ENCODE measurements around the gene TRAPPC3.
"Not testable (repeated sequence)": the region's sequence is repeated elsewhere in the genome, so short reads cannot be mapped to it uniquely, and the experiment has no call there.

The TRAPPC3 gene

DNA sequence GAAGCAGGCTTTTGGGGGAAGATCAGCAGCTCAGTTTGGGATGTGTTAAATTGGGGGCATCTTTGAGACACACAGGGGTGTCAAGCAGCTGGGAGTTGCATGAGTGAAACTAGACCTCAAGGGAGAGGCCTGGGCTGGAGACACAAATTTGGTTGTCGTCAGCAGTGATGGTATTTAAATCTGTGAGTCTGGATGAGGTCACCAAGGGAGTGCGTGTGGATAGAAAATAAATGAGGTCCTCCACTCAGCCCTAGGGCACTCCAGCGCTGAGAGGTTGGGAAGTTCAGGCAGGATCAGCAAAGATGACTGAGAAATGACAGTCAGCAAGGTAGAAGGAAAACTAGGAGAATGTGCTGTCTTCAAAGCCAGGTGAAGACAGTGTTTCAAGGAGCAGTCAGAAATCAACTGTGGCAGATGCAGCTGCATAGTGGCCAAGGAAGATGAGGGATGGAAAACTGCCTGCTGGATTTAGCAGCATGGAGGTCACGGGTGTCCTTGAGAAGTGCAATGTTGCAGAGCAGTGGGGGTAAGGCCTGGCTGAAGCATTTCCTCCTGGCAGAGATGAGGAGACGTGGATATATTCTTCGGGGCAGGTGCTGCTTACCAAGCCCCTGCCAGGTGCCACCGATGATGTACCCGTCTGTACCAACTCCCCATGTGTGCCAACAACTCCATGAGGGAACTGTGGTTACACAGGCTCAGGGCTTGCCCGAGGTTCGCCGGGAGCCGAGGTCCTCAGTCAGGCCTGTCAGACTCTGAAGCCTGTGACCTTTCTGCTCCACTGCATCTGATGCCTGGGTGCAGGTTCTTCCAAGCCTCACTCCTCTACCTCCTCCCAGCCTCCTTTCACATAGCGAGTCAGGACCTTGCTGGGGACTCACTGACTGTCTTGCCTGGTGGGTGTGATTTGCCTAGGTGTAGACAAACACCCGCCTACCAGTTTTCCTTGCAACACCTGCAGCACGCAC, 17.9 kb upstream of the TRAPPC3 start:
- in situ Hi-C loops (cut with HindIII; ENCODE audit: low sequenced_read_pairs) = no loop called here

DNA sequence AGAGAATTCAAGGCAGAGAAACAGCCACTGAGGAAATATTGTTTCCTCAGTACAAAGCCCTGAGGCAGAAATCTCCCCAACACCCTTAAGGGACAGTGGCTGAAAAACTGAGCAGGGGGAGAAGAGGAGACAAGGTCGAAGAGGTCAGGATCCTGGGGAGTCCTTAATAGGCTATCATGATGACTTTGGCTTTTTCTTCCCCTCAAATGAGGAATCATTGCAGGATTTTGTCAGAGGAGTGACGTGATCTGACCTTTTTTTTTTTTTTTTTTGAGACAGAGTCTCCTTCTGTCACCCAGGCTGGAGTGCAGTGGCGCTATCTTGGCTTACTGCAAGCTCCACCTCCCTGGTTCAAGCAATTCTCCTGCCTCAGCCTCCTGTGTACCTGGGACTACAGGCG, 16.9 kb upstream of the TRAPPC3 start:
- in situ Hi-C loops (cut with HindIII; ENCODE audit: low sequenced_read_pairs) = no loop called here

DNA sequence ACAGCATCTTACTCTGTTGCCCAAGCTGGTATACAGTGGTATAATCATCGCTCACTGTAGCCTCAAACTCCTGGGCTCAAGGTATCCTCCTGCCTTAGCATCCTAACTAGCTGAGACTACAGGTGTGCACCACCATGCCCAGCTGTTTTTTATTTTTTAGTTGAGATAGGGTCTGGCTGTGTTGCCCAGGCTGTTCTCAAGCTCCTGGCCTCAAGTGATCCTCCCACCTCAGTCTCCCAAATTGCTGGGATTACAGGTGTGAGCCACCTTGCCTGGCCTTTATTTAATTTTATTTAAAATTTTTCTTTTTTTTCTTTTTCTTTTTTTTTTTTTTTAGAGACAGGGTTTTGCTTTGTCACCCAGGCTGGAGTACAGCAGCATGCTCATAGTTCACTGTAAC, 15.9 kb upstream of the TRAPPC3 start:
- in situ Hi-C loops (cut with HindIII; ENCODE audit: low sequenced_read_pairs) = no loop called here

- in situ Hi-C loops (cut with HindIII; ENCODE audit: low sequenced_read_pairs) = no loop called here
Observed at GRCh38 chr1:36164361-36164760, 15.1 kb upstream of the TRAPPC3 start.

- in situ Hi-C loops (cut with HindIII; ENCODE audit: low sequenced_read_pairs) = no loop called here
Observed at GRCh38 chr1:36163426-36163825, 14.1 kb upstream of the TRAPPC3 start.

- in situ Hi-C loops (cut with HindIII; ENCODE audit: low sequenced_read_pairs) = no loop called here
Observed at GRCh38 chr1:36162680-36163239, 13.5 kb upstream of the TRAPPC3 start.

- in situ Hi-C loops (cut with HindIII; ENCODE audit: low sequenced_read_pairs) = no loop called here
Observed at GRCh38 chr1:36161641-36162531, 12.6 kb upstream of the TRAPPC3 start.

GRCh38 chr1:36160949-36161485, 11.7 kb upstream of the TRAPPC3 start:
- in situ Hi-C loops (cut with HindIII; ENCODE audit: low sequenced_read_pairs) = no loop called here

DNA sequence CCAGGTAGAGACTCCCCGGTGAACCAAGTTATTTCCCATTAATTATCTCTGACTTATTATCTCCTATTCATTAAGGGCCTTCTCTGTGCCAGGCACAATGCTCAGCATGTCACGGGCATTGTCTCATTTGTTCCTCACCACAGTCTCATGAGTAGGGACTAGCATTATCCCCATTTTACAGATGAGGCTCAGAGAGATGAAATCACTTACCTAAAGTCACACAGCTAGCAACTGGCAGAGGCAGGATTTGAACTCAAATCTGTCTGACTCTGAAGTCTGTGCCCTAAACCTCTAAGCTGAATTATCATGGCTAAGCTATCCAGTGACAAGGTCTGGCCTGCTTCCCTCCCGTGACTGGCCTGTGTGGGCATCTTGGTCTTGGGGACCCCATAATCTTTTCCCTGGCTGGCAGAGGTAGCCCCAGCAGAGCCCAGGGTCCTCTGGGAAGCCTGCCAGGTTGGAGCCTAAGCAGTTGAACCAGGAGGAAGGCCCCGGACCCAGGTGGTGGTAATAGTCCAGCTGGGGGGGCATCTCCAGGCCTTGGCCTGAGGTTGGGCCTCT, 11.2 kb upstream of the TRAPPC3 start:
- in situ Hi-C loops (cut with HindIII; ENCODE audit: low sequenced_read_pairs) = no loop called here

- in situ Hi-C loops (cut with HindIII; ENCODE audit: low sequenced_read_pairs) = no loop called here
Observed at GRCh38 chr1:36159614-36160387, 10.5 kb upstream of the TRAPPC3 start.

DNA sequence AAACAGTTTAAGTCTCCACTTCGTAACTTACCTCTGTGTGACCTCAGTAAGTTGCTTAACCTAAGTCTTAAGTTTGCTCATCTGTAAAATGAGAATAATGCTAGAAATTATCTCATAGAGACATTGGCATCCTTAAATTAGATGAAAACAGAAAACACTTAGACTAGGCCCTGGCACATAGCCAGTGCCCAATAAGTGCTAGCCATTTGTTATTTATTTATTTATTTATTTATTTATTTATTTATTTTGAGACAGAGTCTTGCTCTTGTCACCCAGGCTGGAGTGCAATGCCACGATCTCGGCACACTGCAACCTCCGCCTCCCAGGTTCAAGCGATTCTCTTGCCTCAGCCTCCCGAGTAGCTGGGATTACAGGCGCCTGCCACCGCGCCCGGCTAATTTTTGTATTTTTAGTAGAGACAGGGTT, 9.6 kb upstream of the TRAPPC3 start:
- in situ Hi-C loops (cut with HindIII; ENCODE audit: low sequenced_read_pairs) = not testable (repeated sequence)

DNA sequence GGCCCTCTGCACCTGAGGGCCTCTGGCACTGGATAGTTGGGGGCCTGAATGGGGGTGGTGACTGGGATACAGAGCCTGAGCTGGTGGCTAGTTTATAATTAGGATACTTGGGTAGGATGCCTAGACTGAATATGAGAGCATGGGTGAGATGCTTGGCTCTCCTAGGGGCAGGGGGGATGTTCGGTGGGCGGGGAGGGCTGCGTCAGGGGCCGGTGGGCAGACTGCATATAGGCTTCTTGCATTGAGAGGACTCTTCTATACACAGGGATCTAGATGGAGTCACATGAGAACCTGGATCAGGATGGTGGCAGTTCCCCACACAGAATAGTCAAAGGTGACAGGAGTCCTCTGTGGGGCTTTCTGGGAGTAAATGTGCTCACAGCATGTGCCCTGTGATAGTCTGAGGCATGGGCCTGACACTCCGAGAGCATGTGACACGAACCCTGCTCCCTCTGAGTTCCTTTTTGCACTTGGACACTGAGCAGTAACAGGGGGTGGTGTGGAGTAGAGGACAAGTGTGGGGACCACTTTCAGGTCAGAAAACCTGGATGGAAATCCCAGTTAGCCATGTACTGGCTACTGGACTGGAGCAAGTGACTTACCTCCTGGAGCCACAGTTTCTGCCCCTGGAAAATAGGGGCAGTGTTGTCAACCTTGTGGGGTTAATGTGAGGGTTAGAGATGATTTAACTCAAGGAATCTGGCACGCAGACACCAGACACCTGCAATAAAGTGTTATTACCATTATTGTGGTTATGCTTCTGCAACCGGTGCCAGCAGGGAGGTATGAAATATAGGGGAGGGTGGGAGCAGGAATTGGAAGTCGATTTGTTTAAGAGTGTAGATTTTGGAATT, 8.9 kb upstream of the TRAPPC3 start:
- in situ Hi-C loops (cut with HindIII; ENCODE audit: low sequenced_read_pairs) = no loop called here

DNA sequence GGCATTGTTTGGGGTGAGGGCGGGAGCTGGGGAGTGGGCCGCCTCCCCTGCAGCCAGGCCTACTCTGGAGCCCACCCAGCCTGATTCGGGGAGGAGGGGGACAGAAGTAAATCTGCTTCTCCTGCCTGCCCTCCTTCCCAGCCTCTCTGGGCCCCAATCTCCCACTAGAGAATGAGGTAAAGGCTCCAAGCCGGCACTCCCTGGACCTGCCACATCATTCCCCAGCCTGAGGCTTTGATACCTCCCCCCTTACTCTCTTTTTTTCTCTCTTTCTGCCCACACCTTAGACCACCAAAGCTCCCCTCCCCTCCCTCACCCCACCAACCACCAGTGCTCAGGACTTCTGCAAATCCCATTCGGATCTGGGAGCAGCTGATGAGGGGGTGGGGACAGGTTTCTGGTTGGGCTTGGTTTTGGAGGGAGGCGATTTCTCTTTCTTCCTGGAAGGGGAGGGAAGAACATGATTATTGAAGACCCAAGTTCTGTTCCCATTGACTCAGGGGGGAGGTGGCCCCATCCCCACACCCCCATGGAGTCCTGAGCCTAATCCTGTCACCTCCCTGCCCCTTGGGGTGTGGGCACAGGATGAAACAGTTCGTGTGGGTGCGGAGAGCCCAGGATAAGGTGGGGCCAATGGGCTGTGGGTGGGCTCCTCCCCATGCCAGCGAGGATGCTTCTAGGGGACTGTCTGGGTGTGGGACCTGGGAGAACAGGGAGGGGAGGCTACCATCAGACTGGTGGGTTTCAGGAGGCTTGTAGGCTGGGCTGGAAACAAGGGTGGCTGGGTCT, 8.0 kb upstream of the TRAPPC3 start:
- in situ Hi-C loops (cut with HindIII; ENCODE audit: low sequenced_read_pairs) = no loop called here

GRCh38 chr1:36156329-36157114, 7.2 kb upstream of the TRAPPC3 start:
- in situ Hi-C loops (cut with HindIII; ENCODE audit: low sequenced_read_pairs) = no loop called here

- in situ Hi-C loops (cut with HindIII; ENCODE audit: low sequenced_read_pairs) = no loop called here
Observed at GRCh38 chr1:36155408-36156328, 6.4 kb upstream of the TRAPPC3 start, which contains the start of gene MAP7D1. TSS of gene MAP7D1 (plus strand) at chr1:36156160. CDS start at chr1:36156418, 258 bp downstream.

DNA sequence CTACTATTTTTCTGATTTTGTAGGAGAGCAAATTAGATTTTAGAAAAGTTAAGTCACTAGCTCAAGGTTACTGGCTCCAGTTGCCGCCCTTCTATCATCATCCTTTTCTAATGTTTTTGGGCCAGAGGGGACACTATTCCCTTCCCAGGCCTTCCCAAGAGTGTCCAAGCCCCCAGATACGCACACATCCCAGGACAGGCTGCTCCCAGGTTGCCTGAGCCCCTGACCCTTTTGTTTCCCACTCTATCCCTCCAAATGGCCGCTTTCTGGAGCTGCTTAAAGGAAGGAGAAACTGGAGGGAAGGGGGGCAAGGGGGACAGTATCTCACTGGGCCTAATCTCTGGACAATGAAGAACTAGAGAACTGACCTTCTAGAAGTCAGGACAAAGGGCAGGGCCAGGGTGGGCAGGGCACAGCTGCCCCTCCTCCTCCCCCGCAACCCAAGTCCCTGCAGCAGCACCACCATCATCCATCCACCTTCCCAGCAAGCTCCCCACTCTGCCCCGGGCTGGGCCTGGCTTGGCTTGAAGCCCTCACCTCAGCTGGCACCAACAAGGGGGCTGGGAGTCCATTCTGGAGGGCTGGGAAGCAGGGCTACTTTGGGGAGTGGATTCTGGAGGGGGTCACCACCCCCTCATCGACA, 5.6 kb upstream of the TRAPPC3 start:
- in situ Hi-C loops (cut with HindIII; ENCODE audit: low sequenced_read_pairs) = no loop called here
